CD14-positive monocyte (primary cell): ENCODE measurements around the gene DTYMK. TPM values are rescaled to one million over a fixed set of nuclear protein-coding genes. Genes with fewer than 3 reads are reported as not detected.
A peak's percentile ranks its signal among the peaks of the same experiment; 100 is the strongest.

Source experiments
- DNase-seq, 3 donors: peaks; one replicate each; pipeline ENCODE4 v3.0.0-alpha.2; 2011 to 2022
- H2AFZ ChIP-seq: 2 replicates; pipeline ENCODE4 v1.6.0; 2012; ENCODE audit warnings: mild to moderate bottlenecking, low read depth, low read length, inconsistent platforms; ENCODE audit not compliant: insufficient read depth, poor library complexity, severe bottlenecking
- H3K27ac ChIP-seq, 2 donors: 1 replicate in 1 of 2; 2 replicates in 1 of 2; pipeline ENCODE4 v1.5.1; 2012 to 2013; ENCODE audit warnings: low read length in 2 of 2, control low read depth in 1 of 2, inconsistent platforms in 1 of 2, low read depth in 1 of 2, mild to moderate bottlenecking in 1 of 2
- H3K27me3 ChIP-seq, 2 donors: one replicate each; pipeline versions ENCODE4 v1.6.0 to v1.6.1; 2011 to 2013; ENCODE audit warnings: low read length in 2 of 2; ENCODE audit not compliant: control insufficient read depth in 2 of 2, insufficient read depth in 2 of 2
- H3K36me3 ChIP-seq, 2 donors: replicated peaks in 1 of 2; 1 replicate in 1 of 2; 2 replicates in 1 of 2; pipeline versions ENCODE4 v1.5.1 to v1.6.1; 2012 to 2013; ENCODE audit warnings: low read length in 2 of 2, control low read depth in 1 of 2, inconsistent platforms in 1 of 2, mild to moderate bottlenecking in 1 of 2; ENCODE audit not compliant: insufficient read depth in 2 of 2, control insufficient read depth in 1 of 2
- H3K4me1 ChIP-seq, 2 donors: 1 replicate in 1 of 2; 2 replicates in 1 of 2; pipeline versions ENCODE4 v1.5.1 to v1.6.1; 2012 to 2013; ENCODE audit warnings: low read length in 2 of 2, control low read depth in 1 of 2, inconsistent platforms in 1 of 2, mild to moderate bottlenecking in 1 of 2, moderate library complexity in 1 of 2; ENCODE audit not compliant: insufficient read depth in 2 of 2, control insufficient read depth in 1 of 2
- H3K4me2 ChIP-seq: replicated peaks from 2 replicates; pipeline ENCODE3; 2012; ENCODE audit warnings: low read length, moderate library complexity, mild to moderate bottlenecking; ENCODE audit not compliant: poor library complexity, severe bottlenecking; ENCODE audit errors: extremely low read depth
- H3K4me3 ChIP-seq, 3 experiments: fragments of 200-600 bp in 1 of 3; sonication (generic) in 1 of 3; replicated peaks in 1 of 3; 1 replicate in 2 of 3; 2 replicates in 1 of 3; pipeline ENCODE4 v1.5.1; 2011 to 2013; ENCODE audit warnings: low read length in 3 of 3, mild to moderate bottlenecking in 3 of 3, control low read depth in 2 of 3, low read depth in 2 of 3, inconsistent platforms in 1 of 3, moderate library complexity in 1 of 3
- H3K79me2 ChIP-seq: 2 replicates; pipeline ENCODE4 v1.6.0; 2012; ENCODE audit warnings: mild to moderate bottlenecking, control low read depth, inconsistent platforms, low read length, moderate library complexity; ENCODE audit not compliant: insufficient read depth
- H3K9ac ChIP-seq: 2 replicates; pipeline ENCODE4 v1.6.0; 2017; ENCODE audit warnings: low read length, mild to moderate bottlenecking; ENCODE audit not compliant: insufficient read depth, poor library complexity, severe bottlenecking
- H3K9me3 ChIP-seq, 2 donors: replicated peaks in 1 of 2; 1 replicate in 1 of 2; 2 replicates in 1 of 2; pipeline versions ENCODE4 v1.5.1 to v1.6.1; 2012 to 2013; ENCODE audit warnings: low read length in 2 of 2, control low read depth in 1 of 2; ENCODE audit not compliant: control insufficient read depth in 1 of 2, insufficient read depth in 1 of 2
- H4K20me1 ChIP-seq: 2 replicates; pipeline ENCODE4 v1.6.0; 2012; ENCODE audit warnings: mild to moderate bottlenecking, low read length, control low read depth, moderate library complexity; ENCODE audit not compliant: insufficient read depth
- H3K27ac Mint-ChIP-seq, 7 donors: one replicate each; pipeline ENCODE4 v1.8.0; 2020; ENCODE audit warnings: mild to moderate bottlenecking in 7 of 7, mixed read lengths in 7 of 7, moderate library complexity in 6 of 7, inconsistent platforms in 2 of 7
- H3K27me3 Mint-ChIP-seq, 3 donors: one replicate each; pipeline ENCODE4 v1.8.0; 2021 to 2022; ENCODE audit warnings: low read depth in 3 of 3, mild to moderate bottlenecking in 3 of 3, mixed read lengths in 3 of 3, moderate library complexity in 3 of 3, inconsistent platforms in 1 of 3
- H3K36me3 Mint-ChIP-seq, 2 donors: one replicate each; pipeline ENCODE4 v1.8.0; 2020; ENCODE audit warnings: mixed read lengths in 2 of 2, inconsistent platforms in 1 of 2, mild to moderate bottlenecking in 1 of 2
- H3K4me1 Mint-ChIP-seq: one replicate; pipeline ENCODE4 v1.8.0; 2020; ENCODE audit warnings: mild to moderate bottlenecking, mixed read lengths
- H3K4me3 Mint-ChIP-seq, 2 donors: one replicate each; pipeline ENCODE4 v1.8.0; 2020; ENCODE audit warnings: mild to moderate bottlenecking in 2 of 2, mixed read lengths in 2 of 2, moderate library complexity in 1 of 2
- H3K9me3 Mint-ChIP-seq, 7 donors: one replicate each; pipeline ENCODE4 v1.8.0; 2020 to 2022; ENCODE audit warnings: mixed read lengths in 7 of 7, mild to moderate bottlenecking in 6 of 7, moderate library complexity in 6 of 7, inconsistent platforms in 2 of 7
- WGBS: methylation state at CpG from one replicate; pipeline ENCODE4 v1.1.5; 2013; ENCODE audit warnings: missing lambda C conversion rate; ENCODE audit not compliant: insufficient coverage; 5-methylcytosine and 5-hydroxymethylcytosine counted together
- intact Hi-C, 2 donors: fragments of 100-400 bp; cut with micrococcal nuclease; formaldehyde crosslinking; loops; one replicate each; pipeline versions ENCODE4 v1.15.0 to v1.15.1; 2023
- polyA plus RNA-seq, 3 donors: library from polyadenylated mRNA; depleted of rRNA in 1 of 3; unstranded in 2 of 3; stranded (reverse) in 1 of 3; fragments of 300-500 nt in 2 of 3; fragments of >200 nt in 1 of 3; fragmentation: Illumina TruSeq in 2 of 3; gene quantifications; 1 replicate in 2 of 3; 2 replicates in 1 of 3; pipeline ENCODE4 v1.2.3, GENCODE V29; 2012 to 2021
- TF ChIP-seq, protein P1 (sequence below): fragments of 200-600 bp; IDR thresholded peaks from one replicate; pipeline ENCODE4 v1.8.0; 2022; ENCODE audit warnings: antibody characterized with exemption, mild to moderate bottlenecking

The DTYMK gene
- polyA plus RNA-seq, 3 donors, result 13.0 to 23.5 (median 18.7) TPM

DNA sequence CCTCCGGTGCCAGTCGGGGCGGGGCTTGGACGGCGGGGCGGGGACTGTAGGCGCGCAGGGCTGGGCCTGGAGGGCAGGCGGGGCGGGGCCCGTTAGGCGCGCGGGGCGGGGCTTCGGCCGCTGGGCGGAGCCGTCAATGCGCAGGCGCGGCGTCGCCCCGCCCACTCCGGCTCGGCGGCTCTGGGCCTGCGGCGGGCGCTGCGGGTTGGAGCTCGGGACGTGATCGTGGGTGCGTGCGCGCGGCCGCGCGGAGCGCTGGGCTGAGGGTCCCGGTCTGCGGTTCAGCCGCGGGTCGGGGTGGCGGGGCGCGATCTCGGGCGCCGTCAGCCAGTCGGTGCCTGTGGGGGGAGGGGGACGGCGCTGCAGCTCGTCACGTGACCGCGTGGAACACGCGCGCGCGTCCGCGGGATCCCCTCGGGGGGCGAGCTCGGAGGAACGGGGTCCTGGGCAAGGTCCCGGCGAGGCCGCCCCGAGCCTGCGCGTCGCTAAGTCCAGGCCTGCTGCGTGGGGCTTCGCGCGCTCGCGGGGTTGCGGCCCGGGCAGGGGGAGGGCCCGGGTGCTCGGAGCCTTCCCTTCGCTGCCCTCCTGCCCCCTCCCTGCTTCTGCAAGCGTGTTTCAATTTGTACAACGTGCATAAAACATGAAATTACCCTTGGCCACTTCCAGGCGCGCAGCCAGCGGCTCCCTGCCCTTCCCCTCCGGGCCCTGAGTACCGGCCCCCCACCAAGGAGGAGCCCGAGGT lies 48.0 kb upstream of the DTYMK start, which contains the start of gene D2HGDH:
Gene D2HGDH, plus strand, starts transcription at position 164 of the 742 bp plus-strand sequence. CDS start 595 bp downstream, outside the sequence.
- Mint-ChIP-seq H3K27me3 (peaks cover 1 to 5% (median 4%) of the 10 kb centered on the region in 3 donors), H3K4me1 (peaks cover 29% of the 10 kb centered on the region), H3K9me3 (peaks cover 0 to 9% (median 6%) of the 10 kb centered on the region in 7 donors), H3K27ac (peak within 1 kb of the TSS; percentile 28 to 80 (median 51)), H3K4me3 (peak within 1 kb of the TSS; percentile 88 to 90), H3K36me3 (peaks cover 7 to 8% of the 10 kb centered on the region in 2 donors)
- Histone ChIP-seq H3K27me3 (no peaks in the 10 kb centered on the region), H2AFZ (peak within 1 kb of the TSS; percentile 96), H3K36me3 (peaks cover 3 to 8% of the 10 kb centered on the region in 2 donors), H3K79me2 (peaks cover 5% of the 10 kb centered on the region), H3K4me3 (peak within 1 kb of the TSS; percentile 71 to 93 (median 85)), H3K9ac (peak within 1 kb of the TSS; percentile 80), H3K9me3 (no peaks in the 10 kb centered on the region), H4K20me1 (peaks cover 3% of the 10 kb centered on the region), H3K27ac (peak within 1 kb of the TSS in 1 of 2 donors; percentile 83), H3K4me2 (peak within 1 kb of the TSS; percentile 94), H3K4me1 (peaks cover 19 to 34% of the 10 kb centered on the region in 2 donors)
- under 1% methylated on average over 98 of the region's 98 CpGs for WGBS
- TF ChIP-seq, protein P1, sequence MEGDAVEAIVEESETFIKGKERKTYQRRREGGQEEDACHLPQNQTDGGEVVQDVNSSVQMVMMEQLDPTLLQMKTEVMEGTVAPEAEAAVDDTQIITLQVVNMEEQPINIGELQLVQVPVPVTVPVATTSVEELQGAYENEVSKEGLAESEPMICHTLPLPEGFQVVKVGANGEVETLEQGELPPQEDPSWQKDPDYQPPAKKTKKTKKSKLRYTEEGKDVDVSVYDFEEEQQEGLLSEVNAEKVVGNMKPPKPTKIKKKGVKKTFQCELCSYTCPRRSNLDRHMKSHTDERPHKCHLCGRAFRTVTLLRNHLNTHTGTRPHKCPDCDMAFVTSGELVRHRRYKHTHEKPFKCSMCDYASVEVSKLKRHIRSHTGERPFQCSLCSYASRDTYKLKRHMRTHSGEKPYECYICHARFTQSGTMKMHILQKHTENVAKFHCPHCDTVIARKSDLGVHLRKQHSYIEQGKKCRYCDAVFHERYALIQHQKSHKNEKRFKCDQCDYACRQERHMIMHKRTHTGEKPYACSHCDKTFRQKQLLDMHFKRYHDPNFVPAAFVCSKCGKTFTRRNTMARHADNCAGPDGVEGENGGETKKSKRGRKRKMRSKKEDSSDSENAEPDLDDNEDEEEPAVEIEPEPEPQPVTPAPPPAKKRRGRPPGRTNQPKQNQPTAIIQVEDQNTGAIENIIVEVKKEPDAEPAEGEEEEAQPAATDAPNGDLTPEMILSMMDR, result no peak
- intact Hi-C loops, result loop anchor here (2.0 to 10.0 kb wide), 6 partner anchors 32 to 740 kb away; partner anchors contain the start of genes DTYMK (in 2 of the 2), ING5 (in 2 of the 2), FARP2 (in 1 of the 2) and SNED1 (in 1 of the 2)
- peak; percentile 77 to 89 (median 84) for DNase-seq

DNA sequence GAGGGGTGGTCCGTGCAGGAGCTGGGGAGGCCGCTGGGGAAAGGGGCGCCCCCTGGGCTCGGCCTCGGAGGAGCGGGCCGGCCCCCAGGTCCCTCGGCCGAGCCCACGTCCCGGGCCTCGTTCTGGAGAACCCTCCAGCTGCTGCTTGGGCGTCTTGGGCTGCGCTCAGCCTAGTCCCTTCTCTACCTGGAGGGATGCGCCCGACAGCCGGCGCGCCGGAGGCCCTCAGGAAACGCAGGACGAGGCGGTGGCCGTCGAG lies 47.5 kb upstream of the DTYMK start:
- peak overlapping the region in 1 of 2 donors; percentile 59 for H3K27ac ChIP-seq
- Mint-ChIP-seq H3K27ac (peak overlapping the region in 1 of 7 donors; percentile 50), H3K27me3 (peaks cover 2 to 5% (median 4%) of the 10 kb centered on the region in 3 donors), H3K4me3 (peak overlapping the region; percentile 69 to 75), H3K36me3 (peaks cover 7% of the 10 kb centered on the region in 2 donors), H3K4me1 (peaks cover 29% of the 10 kb centered on the region), H3K9me3 (peaks cover 0 to 9% (median 6%) of the 10 kb centered on the region in 7 donors)
- H3K9me3 ChIP-seq, result no peaks in the 10 kb centered on the region
- H3K4me2 ChIP-seq, result peak overlapping the region; percentile 94
- peak overlapping the region; percentile 80 for H3K9ac ChIP-seq
- H3K36me3 ChIP-seq, result peaks cover 3 to 8% of the 10 kb centered on the region in 2 donors
- no peaks in the 10 kb centered on the region for H4K20me1 ChIP-seq
- no peak for DNase-seq
- peaks cover 19 to 34% of the 10 kb centered on the region in 2 donors for H3K4me1 ChIP-seq
- H3K4me3 ChIP-seq, result peak overlapping the region; percentile 25 to 93 (median 38)
- peak overlapping the region; percentile 96 for H2AFZ ChIP-seq
- TF ChIP-seq, protein P1, result peak; percentile 14
- no peaks in the 10 kb centered on the region for H3K27me3 ChIP-seq
- under 1% methylated on average over 25 of the region's 25 CpGs for WGBS
- intact Hi-C loops, result loop anchor here (2.0 to 10.0 kb wide), 6 partner anchors 31 to 739 kb away; partner anchors contain the start of genes DTYMK (in 2 of the 2), ING5 (in 2 of the 2), FARP2 (in 1 of the 2) and SNED1 (in 1 of the 2)
- H3K79me2 ChIP-seq, result peaks cover 5% of the 10 kb centered on the region
